ENCODE results near the gene KLHL10. TPM values are rescaled to one million over a fixed set of nuclear protein-coding genes. Genes with fewer than 3 reads are reported as not detected.

KLHL10 gene
- total and polyA plus RNA-seq, 2 of the 13 experiments (the other 11 are each of a cell fraction or from before 2014, with no cell fraction given): 0.04 to 0.08 TPM

DNA sequence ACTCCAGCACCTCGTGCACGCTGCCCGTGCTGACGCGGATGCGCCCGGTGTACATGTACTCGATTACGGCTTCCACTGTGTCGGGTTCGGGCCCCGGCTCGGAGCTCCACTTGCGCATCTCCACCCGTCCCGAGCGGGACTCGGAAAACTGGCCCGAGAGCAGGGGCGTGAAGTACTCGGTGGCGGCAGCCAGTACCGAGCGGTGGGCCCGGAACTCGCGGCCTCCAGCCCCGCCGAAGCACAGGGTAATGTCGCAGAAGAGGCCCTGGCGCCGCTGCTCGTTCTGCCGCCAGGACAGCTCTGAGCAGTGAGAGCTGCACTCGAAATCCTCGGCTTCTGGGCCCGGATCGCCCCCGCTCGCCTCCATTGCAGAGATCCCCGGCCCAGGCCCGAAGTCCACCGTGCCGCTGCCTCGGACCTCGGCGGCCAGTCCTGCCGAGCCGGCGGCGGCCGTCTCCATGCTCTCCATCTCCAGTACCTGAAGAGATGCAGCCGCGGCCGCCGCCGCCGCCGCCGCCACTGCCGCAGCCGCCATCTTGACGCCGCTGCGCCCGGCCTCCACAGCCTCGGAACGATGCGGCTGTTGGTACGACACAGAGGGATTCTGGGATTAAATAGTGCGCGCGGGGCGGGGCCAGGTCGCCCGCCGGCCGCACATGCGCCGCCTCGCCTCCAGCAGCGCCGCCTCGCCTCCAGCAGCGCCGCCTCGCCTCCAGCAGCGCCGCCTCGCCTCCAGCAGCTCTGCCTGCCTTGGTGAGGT, 27.4 kb downstream of the KLHL10 start, which contains the start of gene KLHL11 (continued):
- no peak for TF ChIP-seq ZNF570 (CRISPR knock-in tag; IDR thresholded peaks at IDR 0.05; ENCODE audit: borderline replicate concordance)
- TF ChIP-seq, protein P1, sequence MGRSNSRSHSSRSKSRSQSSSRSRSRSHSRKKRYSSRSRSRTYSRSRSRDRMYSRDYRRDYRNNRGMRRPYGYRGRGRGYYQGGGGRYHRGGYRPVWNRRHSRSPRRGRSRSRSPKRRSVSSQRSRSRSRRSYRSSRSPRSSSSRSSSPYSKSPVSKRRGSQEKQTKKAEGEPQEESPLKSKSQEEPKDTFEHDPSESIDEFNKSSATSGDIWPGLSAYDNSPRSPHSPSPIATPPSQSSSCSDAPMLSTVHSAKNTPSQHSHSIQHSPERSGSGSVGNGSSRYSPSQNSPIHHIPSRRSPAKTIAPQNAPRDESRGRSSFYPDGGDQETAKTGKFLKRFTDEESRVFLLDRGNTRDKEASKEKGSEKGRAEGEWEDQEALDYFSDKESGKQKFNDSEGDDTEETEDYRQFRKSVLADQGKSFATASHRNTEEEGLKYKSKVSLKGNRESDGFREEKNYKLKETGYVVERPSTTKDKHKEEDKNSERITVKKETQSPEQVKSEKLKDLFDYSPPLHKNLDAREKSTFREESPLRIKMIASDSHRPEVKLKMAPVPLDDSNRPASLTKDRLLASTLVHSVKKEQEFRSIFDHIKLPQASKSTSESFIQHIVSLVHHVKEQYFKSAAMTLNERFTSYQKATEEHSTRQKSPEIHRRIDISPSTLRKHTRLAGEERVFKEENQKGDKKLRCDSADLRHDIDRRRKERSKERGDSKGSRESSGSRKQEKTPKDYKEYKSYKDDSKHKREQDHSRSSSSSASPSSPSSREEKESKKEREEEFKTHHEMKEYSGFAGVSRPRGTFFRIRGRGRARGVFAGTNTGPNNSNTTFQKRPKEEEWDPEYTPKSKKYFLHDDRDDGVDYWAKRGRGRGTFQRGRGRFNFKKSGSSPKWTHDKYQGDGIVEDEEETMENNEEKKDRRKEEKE (IDR thresholded peaks at IDR 0.05): no peak
- no peak for TF ChIP-seq PRPF4 (IDR thresholded peaks at IDR 0.05; ENCODE audit: low read depth, low read length, poor library complexity, severe bottlenecking)
- peak; percentile 73; the same call in 1 of the 2 replicates for TF ChIP-seq ZBTB38 (CRISPR knock-in tag; IDR thresholded peaks at IDR 0.05)
- TF ChIP-seq ZNF333 (CRISPR knock-in tag; IDR thresholded peaks at IDR 0.05; ENCODE audit: borderline replicate concordance): no peak; the same call in 1 of the 2 replicates
- no peak for TF ChIP-seq ZFP36L1 (CRISPR knock-in tag; IDR thresholded peaks at IDR 0.05)
- TF ChIP-seq ZNF841 (CRISPR knock-in tag; IDR thresholded peaks at IDR 0.05; ENCODE audit: borderline replicate concordance): no peak
- TF ChIP-seq, protein P2, sequence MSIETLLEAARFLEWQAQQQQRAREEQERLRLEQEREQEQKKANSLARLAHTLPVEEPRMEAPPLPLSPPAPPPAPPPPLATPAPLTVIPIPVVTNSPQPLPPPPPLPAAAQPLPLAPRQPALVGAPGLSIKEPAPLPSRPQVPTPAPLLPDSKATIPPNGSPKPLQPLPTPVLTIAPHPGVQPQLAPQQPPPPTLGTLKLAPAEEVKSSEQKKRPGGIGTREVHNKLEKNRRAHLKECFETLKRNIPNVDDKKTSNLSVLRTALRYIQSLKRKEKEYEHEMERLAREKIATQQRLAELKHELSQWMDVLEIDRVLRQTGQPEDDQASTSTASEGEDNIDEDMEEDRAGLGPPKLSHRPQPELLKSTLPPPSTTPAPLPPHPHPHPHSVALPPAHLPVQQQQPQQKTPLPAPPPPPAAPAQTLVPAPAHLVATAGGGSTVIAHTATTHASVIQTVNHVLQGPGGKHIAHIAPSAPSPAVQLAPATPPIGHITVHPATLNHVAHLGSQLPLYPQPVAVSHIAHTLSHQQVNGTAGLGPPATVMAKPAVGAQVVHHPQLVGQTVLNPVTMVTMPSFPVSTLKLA (IDR thresholded peaks at IDR 0.05): no peak
- peak; percentile 87; the same call in 1 of the 2 replicates for TF ChIP-seq SIN3A (IDR thresholded peaks at IDR 0.05; ENCODE audit: borderline replicate concordance, low read depth, low read length)
- TF ChIP-seq, protein P3, sequence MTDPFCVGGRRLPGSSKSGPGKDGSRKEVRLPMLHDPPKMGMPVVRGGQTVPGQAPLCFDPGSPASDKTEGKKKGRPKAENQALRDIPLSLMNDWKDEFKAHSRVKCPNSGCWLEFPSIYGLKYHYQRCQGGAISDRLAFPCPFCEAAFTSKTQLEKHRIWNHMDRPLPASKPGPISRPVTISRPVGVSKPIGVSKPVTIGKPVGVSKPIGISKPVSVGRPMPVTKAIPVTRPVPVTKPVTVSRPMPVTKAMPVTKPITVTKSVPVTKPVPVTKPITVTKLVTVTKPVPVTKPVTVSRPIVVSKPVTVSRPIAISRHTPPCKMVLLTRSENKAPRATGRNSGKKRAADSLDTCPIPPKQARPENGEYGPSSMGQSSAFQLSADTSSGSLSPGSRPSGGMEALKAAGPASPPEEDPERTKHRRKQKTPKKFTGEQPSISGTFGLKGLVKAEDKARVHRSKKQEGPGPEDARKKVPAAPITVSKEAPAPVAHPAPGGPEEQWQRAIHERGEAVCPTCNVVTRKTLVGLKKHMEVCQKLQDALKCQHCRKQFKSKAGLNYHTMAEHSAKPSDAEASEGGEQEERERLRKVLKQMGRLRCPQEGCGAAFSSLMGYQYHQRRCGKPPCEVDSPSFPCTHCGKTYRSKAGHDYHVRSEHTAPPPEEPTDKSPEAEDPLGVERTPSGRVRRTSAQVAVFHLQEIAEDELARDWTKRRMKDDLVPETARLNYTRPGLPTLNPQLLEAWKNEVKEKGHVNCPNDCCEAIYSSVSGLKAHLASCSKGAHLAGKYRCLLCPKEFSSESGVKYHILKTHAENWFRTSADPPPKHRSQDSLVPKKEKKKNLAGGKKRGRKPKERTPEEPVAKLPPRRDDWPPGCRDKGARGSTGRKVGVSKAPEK (CRISPR knock-in tag; IDR thresholded peaks at IDR 0.05; ENCODE audit: borderline replicate concordance): no peak
- peak; percentile 60; the same call in 1 of the 2 replicates for TF ChIP-seq PPARG (CRISPR knock-in tag; conservative IDR thresholded peaks at IDR 0.05)
- peak; percentile 81; the same call in 1 of the 2 replicates for TF ChIP-seq ZNF274 (CRISPR knock-in tag; IDR thresholded peaks at IDR 0.05)
- TF ChIP-seq, protein P4, sequence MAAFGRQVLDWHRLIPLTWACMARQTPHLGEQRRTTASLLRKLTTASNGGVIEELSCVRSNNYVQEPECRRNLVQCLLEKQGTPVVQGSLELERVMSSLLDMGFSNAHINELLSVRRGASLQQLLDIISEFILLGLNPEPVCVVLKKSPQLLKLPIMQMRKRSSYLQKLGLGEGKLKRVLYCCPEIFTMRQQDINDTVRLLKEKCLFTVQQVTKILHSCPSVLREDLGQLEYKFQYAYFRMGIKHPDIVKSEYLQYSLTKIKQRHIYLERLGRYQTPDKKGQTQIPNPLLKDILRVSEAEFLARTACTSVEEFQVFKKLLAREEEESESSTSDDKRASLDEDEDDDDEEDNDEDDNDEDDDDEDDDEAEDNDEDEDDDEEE (CRISPR knock-in tag; IDR thresholded peaks at IDR 0.05): peak; percentile 65; the same call in 1 of the 2 replicates
- TF ChIP-seq, protein P5, sequence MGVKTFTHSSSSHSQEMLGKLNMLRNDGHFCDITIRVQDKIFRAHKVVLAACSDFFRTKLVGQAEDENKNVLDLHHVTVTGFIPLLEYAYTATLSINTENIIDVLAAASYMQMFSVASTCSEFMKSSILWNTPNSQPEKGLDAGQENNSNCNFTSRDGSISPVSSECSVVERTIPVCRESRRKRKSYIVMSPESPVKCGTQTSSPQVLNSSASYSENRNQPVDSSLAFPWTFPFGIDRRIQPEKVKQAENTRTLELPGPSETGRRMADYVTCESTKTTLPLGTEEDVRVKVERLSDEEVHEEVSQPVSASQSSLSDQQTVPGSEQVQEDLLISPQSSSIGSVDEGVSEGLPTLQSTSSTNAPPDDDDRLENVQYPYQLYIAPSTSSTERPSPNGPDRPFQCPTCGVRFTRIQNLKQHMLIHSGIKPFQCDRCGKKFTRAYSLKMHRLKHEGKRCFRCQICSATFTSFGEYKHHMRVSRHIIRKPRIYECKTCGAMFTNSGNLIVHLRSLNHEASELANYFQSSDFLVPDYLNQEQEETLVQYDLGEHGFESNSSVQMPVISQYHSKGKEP (CRISPR knock-in tag; IDR thresholded peaks at IDR 0.05): no peak
- no peak for TF ChIP-seq CENPX (CRISPR knock-in tag; IDR thresholded peaks at IDR 0.05)
- no peak for TF ChIP-seq KDM6A (CRISPR knock-in tag; IDR thresholded peaks at IDR 0.05; ENCODE audit: low read depth)
- TF ChIP-seq NCOA5 (CRISPR knock-in tag; IDR thresholded peaks at IDR 0.05): no peak
- no peak for TF ChIP-seq KLF9 (CRISPR knock-in tag; IDR thresholded peaks at IDR 0.05; ENCODE audit: low read depth)
- TF ChIP-seq ZNF234 (CRISPR knock-in tag; conservative IDR thresholded peaks at IDR 0.05): peak; percentile 90; the same call in 1 of the 2 replicates
